DMS53 treated with DMSO at 0.1 percent for 48 hours (cell line): ENCODE data around the gene PTPRE.
"Not testable (repeated sequence)": the region's sequence is repeated elsewhere in the genome, so short reads cannot be mapped to it uniquely, and the experiment has no call there.

Experiments
- DNase-seq: peaks from one replicate; lab custom pipeline; 2025; ENCODE audit not compliant: unreplicated experiment; lab: John Stamatoyannopoulos, UW

Gene PTPRE

DNA sequence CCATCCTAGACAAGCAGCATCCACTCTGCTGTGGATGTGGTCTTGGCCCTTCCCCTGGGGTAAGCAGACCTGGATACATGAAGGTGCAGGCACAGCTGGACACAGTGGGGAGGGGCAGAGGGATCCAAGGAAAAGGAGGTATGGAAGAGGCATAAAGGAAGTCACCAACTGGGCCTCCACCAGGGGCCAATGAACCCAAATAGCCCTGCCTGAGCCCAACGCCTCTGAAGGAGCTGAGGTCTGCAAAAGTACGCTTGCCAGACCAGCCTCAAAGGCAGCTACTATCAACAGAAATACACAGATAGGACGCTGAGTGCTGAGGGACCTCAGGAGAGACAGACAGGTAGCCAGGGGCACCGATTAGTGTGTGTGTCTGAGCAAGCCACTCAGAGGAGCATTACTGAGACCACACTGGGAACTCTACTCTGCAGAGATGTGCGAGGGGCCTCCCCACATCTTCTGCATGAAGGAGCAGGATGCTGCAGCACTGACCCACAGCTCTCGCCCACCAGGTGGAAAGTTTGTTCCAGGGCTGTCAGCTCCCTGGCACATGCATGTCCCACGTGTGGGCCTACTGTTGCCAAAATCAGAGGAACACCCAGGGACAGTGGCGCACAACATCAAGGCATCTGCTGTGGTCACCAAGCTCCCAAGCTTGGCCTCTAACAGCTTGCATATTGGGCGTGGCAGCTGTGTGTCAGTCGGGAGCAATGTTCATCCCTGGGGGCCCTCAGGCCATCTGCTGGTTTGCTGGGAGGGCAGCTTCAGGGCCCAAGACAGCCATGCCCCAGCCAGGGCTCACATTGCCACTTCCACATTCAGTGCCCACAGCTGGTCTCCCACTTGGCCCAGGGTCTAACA, 179.3 kb downstream of the PTPRE start:
- DNase-seq, result no peak

DNA sequence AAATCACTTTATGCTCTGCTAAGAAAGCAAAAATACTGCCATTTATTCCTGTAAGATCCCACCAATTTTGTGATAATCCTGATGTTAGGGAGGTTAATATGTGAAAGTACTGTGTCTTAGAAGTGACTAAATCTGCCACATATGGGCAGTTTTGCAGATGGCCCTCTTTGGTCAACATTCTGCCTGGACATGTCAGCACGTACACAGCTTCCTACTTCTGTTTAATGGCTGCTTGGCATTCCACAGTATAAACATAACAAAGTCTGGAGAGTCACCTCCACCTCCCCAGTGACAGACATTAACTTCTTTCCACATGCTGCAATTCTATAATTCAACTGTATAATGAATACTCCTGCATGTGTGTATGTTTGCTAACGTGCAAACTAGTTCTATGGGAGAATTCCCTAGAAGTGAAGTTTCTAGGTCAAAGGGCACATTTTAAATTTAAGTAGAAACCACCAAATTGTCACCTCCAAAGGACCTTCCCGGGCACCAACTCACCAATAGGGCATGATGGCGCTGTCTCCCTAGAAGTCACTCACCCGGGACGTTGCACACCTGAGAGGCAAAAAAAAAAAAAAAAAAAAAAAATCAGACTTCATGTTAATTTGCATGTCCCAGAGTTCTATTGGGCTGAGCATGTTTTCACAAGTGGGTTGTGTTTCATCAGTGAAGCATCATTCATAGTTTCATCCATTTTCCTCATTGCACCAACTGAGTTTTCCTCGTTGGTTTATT, 180.4 kb downstream of the PTPRE start:
- DNase-seq, result no peak

DNA sequence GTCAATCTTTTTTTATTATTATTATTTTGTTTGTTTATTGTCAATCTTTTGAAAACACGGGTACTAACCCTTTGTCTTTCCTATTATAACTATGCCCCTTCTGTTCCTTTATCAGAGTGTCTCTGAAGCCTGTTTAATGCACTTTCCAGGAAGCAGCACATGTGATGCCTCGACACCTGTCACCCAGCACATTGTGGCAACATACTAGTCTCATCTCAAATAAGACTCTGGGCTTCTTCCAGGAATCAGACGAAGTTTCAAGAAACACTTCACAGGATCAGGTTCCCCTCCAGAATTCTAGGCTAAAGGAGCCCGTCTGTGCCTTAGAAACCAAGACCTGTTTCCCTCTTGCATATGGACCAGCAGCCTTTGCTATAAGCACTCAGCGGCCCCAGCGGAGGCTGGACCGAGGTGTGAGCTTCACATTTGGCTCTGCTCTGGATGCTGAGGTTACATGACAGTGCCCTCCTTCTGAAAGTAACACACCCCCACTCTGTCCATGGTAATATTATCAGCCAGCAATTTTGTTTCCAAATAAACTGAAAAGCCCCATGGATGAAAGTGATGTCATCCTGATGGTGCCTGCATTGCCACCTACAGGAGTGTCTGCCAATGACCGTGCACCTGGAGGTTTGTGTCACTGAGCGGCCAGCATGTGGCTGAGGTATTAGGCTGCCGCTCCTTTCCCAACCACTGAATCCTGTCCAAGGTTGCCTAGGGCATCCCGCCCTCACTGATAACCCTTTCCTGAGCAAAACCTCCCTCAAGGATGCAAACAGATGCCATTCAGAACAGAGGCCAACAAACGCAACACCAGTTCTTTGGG, 181.2 kb downstream of the PTPRE start:
- no peak for DNase-seq

DNA sequence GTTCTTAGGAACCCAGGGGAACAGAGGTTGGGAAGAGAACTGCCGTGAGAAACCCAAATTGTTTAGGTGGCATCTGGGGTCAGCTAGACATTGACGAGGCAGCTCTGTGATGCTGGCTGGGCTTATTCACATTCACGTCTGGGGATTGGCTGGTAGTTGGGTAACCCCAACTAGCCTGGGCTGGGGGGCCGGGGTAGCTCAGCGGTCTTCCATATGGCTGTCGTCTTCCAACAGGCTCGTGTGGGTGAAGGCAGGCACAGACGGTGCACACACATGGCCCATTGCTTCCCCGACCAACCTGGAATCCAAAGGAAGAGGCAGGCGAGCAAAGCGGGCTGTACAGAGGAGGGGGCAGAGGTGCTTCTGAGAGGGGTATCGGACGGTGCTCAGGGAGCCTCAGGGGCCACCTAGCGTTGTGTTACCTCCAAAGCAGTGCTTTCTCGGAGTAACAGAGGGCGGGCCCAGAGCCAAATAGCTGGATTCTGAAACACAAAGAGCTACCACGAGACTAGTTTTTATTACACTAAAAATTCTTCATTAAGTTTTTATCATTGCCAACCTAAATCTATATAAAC, 184.8 kb downstream of the PTPRE start:
- no peak for DNase-seq

DNA sequence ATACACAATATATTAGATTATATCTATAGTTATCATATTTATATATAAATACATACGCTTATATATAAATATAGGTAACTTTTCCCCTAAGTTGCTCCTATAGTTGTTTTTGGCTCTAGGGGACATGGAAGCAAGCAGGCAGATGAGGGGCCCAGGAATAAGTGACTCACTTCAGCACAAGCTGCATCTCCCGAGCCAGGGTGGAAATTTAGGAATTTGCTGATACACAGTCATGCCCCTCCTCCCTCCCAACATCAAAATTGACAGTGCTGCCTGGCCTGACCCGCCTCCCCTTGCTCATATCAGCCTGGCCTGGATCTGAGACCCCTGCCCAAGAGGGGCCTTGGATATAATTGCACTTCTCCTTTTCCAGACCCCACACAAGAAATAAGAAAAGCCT, 185.6 kb downstream of the PTPRE start:
- DNase-seq, result no peak

DNA sequence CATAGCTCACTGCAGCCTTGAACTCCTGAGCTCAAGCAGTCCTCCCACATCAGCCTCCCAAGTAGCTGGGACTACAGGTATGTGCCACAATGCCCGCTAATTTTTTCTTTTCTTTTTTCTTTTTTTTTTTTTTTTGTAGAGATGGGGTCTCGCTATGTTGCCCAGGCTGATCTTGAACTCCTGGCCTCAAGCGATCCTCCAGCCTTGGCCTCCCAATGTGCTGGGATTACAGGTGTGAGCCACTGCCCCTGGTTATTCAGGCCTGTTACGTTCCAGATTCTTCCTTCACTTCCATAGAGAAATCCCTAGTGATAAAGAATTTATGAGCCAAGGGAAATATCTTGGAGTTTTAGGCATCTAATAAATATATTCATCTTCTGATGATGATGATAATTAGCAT, 187.7 kb downstream of the PTPRE start:
- not testable (repeated sequence) for DNase-seq

DNA sequence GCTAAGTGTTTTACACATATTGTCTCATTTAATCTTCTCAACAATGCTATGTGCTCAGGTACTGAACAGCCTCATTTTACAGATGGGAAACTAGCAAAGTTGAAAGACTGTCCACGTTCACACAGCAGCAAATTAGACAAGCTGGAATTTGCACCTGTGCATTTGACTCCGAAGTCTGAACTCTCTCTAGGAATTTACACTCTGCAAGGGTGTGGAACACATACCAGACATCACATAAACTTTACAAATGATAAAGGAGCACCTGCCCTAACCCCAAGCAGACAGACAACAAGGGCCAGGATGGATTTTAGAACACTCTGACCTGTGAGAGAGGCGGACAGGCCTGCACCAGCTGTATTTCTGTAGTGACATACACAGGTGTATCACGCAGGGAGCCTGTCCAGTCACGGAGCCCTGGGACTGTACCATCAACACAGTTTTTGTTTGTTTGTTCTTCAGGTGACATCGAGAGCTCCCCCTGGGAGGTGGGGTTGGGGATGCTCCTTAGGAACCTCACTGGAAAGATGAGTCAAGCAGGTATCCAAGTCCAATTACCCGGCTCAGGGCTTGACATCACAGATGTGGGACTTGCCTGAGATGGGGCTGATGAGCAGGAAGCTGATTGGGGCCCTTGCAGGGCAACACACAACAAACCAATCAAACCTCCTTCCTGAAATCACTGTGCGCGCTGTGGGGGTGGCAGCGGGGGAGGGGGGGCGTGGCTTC, 188.3 kb downstream of the PTPRE start:
- peak; percentile 38 for DNase-seq

DNA sequence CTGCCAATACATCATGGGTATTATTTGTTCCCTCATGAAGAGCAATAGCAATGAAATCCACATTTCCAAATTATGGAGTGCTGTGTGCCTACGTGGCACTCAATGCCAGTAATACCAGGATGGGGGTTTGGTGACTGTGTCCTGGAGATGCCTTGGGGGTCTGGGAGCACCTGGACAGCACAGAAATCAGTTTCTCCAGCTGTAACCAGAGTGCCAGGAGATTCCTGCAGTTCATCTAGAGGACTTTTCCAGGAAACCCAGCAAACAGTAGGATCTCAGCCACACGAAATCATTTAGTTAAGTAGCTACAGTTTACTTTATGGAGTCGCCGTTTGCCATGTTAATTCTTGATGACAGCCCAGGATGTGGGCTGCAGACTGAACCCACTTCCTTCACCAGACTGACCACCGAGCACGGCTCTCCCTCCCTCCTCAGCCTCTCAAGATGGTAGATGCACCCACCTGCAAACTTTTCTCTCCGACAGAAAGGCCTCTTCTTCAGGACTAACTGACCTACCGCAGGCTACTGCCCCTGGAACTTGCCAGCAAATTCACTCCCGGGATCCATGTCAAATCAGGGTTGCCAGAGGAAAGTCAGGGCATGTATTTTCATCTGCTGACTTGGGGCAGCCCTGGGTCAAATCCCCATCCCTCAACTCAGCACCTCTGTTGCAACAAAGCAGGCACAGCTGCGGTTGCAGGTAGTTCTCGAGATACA, 189.0 kb downstream of the PTPRE start:
- DNase-seq, result no peak

DNA sequence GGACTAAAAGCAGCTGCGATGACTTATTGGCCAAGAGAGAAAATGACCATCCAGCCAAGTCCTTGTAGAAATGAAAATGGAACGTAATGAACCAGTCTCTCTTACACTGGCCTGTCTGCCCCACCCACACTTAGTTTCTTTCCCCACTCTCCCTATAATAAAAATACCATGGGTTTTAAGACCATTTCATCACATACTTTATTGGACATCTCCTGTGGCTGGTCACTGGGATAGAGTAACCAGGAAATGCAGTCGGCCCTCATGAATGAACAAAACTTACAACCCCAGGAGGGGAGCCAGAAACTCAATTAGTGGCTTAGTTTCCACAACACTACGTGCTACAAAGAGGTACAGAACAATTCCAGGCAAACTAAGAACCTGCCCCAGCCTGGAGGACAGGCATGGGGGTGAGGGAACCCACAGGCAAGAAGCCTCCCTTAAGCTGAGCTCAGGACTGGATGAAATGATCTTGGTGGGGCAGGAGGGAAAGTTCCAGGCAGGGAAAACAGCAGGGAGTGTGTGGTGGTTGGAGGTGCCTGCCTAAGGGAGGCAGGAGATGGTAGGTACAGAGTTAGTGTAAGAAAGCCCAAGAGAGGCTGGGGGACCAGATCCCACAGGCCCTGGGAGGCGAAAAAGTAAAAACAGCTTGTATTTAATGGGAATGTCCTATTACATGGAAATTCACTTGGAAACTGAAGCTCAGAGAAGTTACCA, 189.7 kb downstream of the PTPRE start:
- no peak for DNase-seq

DNA sequence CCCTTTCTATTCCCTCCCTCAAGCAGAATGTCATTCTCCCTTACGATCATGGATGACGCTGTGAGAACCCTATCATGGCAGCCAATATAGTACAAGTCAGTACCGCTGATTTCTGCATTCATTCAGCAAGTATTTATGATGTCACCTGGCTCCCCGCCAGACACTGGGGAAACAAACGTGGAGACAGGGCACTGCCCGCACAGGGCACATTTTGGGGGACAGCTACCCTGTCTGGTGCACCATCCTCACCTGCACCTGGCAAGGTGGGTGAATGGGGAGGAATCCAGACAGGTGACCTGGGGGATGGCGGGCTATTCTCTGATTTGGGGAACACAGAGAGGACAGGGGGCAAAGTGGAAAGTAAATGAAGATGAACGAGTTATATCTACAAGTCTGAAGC, 190.9 kb downstream of the PTPRE start:
- no peak for DNase-seq

DNA sequence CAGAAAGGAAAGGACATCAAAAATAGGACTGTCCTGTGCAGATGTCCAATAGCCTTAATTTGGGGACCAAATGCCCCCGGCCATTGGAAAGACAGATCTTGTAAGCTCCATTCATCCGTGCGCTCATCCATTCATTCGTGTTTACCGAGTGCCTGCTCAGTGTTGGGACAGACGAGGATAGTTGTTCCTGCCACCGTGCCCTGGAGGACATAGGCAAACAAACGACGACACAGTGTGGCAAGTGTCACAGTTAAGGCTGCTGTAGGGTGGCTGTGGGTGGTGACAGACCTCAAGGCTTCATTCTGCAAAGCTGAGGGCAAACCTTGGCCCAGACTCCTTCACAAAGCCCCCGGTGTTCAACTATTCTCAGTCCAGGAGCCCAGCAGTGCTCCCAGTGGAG, 191.7 kb downstream of the PTPRE start:
- DNase-seq, result no peak

DNA sequence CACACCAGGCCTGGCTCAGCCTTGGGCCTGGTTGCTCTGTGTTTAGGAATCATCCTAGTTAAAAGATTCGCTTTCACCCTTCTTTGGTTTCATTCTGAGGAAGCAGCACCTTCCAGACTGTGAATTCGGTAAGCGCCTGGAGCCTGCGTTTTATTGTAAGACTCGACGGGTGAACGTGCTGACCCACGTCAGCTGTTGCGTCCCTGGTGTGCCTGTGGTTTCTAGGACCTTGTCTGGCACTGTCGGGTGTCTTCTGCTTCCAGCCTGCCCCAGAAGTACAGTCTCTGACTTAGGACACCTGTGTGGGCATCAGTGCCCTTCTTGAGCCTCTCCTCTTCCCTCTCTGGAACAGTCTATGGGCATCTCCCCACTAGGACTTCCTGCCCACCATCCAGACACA, 193.0 kb downstream of the PTPRE start:
- DNase-seq, result no peak

DNA sequence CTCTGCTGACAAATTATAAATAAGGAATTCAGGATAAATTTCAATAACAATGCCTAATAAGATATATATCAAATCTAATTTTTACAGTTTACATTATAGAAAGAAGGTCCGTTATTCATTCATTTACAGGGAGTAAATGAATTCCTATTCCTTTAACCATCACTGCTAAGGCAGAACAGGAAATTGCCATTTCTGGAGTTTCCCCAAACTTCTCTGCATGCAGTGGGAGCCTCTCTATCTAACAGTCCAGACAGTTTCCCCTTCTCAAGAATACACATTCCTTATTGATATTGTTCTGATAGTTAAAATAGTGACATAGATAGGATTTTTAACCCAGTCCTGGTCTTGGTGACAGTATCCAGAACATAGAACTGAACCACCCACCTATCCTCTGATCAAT, 195.0 kb downstream of the PTPRE start:
- DNase-seq, result no peak

DNA sequence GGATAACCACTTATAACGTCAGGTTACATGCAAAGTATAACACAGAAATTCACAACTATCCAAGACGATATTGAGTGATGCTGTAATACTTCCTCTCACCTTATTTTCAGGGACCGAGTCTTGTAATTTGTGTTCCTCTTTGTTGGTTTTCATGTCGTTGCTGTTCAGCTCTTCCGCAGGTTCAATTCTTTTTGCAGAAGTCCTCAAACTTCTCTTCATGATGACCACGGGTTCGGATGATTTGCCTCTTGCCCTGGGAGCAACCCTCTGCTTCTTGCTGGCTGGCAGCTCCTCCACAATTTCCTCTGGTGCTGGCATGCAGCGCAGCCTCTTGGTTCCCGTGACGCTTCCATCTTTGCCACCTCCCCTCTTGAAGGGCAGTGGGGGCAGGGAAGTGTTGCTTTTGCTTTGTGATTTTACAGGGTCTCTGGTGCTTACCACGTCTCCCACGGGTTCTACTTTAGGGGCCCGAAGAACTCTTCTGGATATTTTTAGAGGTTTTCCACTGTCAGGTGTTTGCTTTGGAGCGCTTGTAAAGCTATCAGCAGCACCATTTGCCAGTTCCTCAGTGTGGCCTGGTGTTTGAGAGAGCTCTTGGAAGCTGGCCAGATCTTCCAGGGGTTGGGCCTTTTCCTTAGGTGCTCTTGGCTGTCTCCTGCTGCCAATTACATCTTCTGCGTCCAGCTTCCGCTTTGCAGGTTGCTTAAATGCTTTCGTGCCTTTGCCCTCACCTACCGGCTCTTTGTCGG, 195.8 kb downstream of the PTPRE start:
- DNase-seq, result no peak

DNA sequence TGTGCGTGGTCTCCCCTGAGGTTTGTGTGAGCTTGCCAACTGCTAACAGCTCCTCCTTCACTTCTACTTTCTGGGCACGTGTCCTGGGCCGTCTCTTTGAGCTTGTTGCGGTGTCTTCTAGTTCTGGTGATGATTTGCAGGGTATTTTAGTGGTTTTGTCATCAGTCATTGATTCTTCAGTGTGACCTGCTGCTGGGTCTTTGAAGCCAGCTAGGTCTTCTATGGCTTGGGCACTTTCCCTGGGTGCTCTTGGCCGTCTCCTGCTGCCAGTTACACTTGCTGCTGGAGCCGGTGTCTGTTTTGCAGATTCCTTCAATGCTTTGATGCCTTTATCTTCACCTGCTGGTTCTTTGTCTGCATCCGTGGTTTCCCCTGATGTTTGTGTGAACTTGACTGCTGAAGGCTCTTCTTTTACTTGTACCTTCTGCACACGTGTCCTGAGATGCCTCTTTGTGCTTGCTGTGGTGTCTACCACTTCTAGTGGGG, 196.4 kb downstream of the PTPRE start:
- DNase-seq, result no peak

DNA sequence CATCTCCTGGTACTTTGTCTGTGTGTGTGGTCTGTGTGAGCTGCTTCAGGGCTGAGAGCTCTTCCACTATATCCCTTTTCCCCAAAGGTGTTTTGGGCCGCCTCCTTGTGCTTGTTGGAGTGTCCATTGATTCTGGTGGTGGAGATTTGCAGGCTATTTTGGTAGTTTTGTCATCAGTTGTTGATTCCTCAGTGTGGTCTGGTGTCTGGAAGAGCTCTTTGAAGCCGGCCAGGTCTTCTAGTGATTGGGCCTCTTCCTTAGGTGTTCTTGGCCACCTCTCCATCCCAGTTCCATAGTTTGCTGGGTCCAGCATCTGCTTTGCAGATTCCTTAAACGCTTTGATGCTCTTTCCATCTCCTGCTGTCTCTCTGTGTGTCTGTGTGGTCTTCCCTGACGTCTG, 198.5 kb downstream of the PTPRE start:
- no peak for DNase-seq

DNA sequence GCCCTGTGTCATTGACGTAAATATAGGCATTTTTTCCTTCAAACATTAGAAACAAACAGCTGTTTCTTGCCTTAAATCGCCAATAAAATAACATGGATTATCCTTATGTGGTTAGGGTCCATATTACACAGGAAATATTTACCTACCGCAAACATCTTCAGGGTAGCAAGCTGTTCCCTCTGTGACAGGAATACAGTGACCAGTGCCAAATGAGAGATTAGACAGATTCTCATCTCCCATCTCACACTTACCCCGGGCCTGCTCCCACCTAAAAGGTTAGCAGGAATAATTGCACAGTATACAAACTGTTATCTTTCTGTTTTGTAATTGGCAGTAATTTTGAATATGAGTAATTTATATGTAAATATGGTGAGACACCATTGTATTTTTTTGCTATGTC, 202.8 kb downstream of the PTPRE start:
- DNase-seq, result no peak

DNA sequence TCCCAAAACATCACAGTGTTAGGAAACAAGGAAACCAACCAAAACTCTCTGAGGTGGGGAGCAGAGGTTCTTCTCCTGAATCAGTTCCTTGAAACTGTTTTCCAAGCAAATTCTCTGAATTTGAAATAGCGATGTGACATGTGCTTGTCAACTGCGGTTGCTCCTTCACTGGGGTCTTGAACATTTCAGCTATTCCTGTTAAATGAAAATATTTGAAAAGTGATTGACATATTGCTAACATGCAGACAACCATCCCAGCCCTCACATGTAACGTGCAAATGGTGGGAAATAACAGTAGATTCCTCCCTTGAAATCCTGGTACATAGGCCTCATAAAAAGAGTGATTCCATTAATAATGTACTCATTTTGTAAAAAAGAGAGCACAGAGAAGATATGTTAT, 203.4 kb downstream of the PTPRE start:
- no peak for DNase-seq
